Right renal cortex interstitium (tissue), 3 donors: Measurements from ENCODE around the gene POP7. TPM values are rescaled to one million over a fixed set of nuclear protein-coding genes. Genes with fewer than 3 reads are reported as not detected.
A peak's percentile ranks its signal among the peaks of the same experiment; 100 is the strongest.
"Not testable (repeated sequence)": the region's sequence is repeated elsewhere in the genome, so short reads cannot be mapped to it uniquely, and the experiment has no call there.

Experiments used
- DNase-seq, 3 donors: peaks; one replicate each; pipeline ENCODE4 v3.0.0-alpha.2; 2013; ENCODE audit warnings: low read depth in 3 of 3, low spot score in 2 of 3
- polyA plus RNA-seq, 3 donors: library from polyadenylated mRNA; unstranded; fragments of 120-200 nt; gene quantifications; one replicate each; pipeline ENCODE4 v1.2.1, GENCODE V29; 2013; ENCODE audit not compliant: insufficient read length in 3 of 3

The POP7 gene
- polyA plus RNA-seq: 10 to 100 TPM; 22.5 to 25.9 (median 23.3) TPM

- peak; percentile 93 to 98 (median 97) for DNase-seq
Observed at GRCh38 chr7:100705753-100706671, at the start of gene POP7. Gene POP7, plus strand, starts transcription at chr7:100706121. Its CDS starts 710 bp downstream, at chr7:100706831.

GRCh38 chr7:100662194-100662776 is 43.6 kb upstream of the POP7 start:
- not testable (repeated sequence) for DNase-seq

GRCh38 chr7:100665168-100665726 is 40.7 kb upstream of the POP7 start:
- DNase-seq: no peak

GRCh38 chr7:100667331-100668068 is 38.4 kb upstream of the POP7 start:
- DNase-seq: no peak

GRCh38 chr7:100668069-100668449 is 37.9 kb upstream of the POP7 start:
- DNase-seq: no peak

GRCh38 chr7:100669106-100669505 is 36.8 kb upstream of the POP7 start:
- not testable (repeated sequence) for DNase-seq

- DNase-seq: no peak
Observed at GRCh38 chr7:100670074-100670473, 35.8 kb upstream of the POP7 start.

- DNase-seq: no peak
Observed at GRCh38 chr7:100671353-100672327, 34.3 kb upstream of the POP7 start.

- DNase-seq: peak; percentile 97 to 99 (median 98)
Observed at GRCh38 chr7:100673302-100673941, 32.5 kb upstream of the POP7 start, which contains the start of gene GNB2. Gene GNB2, plus strand, starts transcription at chr7:100673740. Its CDS starts 2,526 bp downstream, at chr7:100676266.

- no peak for DNase-seq
Observed at GRCh38 chr7:100673942-100674410, 31.9 kb upstream of the POP7 start.

GRCh38 chr7:100674411-100675104 is 31.4 kb upstream of the POP7 start:
- no peak for DNase-seq

GRCh38 chr7:100675105-100675451 is 30.8 kb upstream of the POP7 start:
- no peak for DNase-seq

GRCh38 chr7:100675581-100676350 is 30.2 kb upstream of the POP7 start:
- no peak for DNase-seq

GRCh38 chr7:100676501-100677306 is 29.2 kb upstream of the POP7 start:
- no peak for DNase-seq

- no peak for DNase-seq
Observed at GRCh38 chr7:100677308-100678267, 28.3 kb upstream of the POP7 start.
